Measurements from ENCODE around the gene GPR15.

GPR15 gene

DNA sequence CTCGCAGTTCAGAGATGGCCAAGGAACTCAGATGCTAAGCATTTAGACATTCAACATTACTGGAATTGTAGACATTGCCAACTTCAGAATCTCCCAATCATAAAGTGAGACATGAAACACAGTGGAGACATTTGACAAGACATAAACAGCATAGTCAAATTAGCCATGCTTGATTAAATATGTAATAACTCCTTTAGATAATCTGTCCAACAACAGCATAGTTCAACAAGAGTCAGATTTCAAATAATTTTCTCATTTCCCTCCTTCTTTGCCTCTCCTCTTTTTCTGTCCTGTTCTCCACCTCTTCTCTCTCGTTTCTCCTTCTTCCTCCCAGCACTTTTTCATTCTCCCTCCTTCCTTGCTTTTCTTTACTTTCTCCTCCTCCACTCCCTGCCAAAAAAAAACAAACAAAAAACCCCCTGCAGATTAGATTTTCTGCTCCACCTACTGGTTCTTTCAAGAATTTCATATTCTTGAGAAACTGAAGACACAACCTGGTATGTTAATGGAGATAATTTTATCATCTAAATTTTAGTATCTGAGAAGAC, 41.5 kb downstream of the GPR15 start:
- peak; percentile 70 for DNase-seq (ENCODE audit: low read depth)
- TF ChIP-seq, protein P1, sequence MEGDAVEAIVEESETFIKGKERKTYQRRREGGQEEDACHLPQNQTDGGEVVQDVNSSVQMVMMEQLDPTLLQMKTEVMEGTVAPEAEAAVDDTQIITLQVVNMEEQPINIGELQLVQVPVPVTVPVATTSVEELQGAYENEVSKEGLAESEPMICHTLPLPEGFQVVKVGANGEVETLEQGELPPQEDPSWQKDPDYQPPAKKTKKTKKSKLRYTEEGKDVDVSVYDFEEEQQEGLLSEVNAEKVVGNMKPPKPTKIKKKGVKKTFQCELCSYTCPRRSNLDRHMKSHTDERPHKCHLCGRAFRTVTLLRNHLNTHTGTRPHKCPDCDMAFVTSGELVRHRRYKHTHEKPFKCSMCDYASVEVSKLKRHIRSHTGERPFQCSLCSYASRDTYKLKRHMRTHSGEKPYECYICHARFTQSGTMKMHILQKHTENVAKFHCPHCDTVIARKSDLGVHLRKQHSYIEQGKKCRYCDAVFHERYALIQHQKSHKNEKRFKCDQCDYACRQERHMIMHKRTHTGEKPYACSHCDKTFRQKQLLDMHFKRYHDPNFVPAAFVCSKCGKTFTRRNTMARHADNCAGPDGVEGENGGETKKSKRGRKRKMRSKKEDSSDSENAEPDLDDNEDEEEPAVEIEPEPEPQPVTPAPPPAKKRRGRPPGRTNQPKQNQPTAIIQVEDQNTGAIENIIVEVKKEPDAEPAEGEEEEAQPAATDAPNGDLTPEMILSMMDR (IDR thresholded peaks at IDR 0.05; ENCODE audit: insufficient read depth, low read depth, low read length, missing control alignments): peak; percentile 36

DNA sequence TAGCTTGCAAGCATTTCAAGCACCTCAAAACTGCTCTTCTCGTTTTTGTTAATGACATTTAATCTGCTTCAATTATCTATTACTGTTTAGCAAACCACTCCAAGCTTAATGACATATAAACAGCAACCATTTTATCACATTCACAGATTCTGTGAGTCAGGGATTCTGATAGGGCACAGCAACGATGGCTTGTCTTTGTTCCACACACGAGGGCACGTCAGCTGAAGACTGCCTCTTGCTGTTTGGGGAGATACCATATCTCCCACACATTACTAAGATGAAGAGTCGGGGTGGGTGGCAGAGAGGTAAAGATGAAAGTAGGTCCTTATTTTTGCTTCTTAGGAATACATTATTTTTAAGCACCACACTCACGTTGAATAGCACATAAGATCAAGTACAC, 42.4 kb downstream of the GPR15 start:
- no peak overlapping the region for H3K4me3 ChIP-seq (ENCODE audit: low read depth, low read length)
- TF ChIP-seq, protein P1 (IDR thresholded peaks at IDR 0.05; ENCODE audit: insufficient read depth, low read depth, low read length, missing control alignments): no peak
- DNase-seq (ENCODE audit: low read depth): no peak

More for the DNA sequence above, 41.5 kb downstream of the GPR15 start:
- peak overlapping the region; percentile 56 for H3K4me3 ChIP-seq (ENCODE audit: low read depth, low read length)

DNA sequence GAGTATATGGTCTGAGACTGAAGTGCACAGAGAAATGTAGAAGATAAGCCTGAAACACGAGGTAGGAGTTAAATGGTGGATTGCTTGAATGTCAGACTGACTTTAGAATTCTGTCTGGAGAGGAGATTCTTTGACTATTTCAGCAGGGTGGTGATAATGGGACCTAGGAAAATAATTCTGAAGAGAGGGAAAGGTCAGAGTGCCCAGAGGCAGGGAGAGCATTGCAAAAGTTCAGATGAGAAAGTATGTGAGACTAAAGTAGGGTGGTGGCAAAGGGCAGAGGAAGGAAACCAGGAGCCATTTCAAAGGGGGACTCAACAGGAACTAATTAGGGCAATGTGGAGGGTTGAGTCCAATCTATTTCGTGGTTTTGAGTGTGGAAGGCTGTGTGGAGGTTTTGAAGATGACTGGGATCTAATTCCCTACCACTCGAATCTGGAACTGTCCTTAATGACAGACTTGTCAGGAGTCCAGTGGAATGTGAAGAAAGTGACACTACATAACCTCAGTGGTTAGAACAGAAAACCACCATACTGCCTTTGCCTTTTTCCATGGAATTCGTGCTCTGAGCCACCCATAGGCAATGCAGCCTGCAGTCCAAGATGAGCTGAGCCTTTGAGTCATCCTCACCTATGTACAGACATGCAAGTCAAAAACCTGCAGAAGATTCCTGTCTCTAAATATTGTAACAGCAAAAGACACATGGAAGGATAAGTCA, 45.6 kb downstream of the GPR15 start:
- TF ChIP-seq, protein P1 (IDR thresholded peaks at IDR 0.05; ENCODE audit: insufficient read depth, low read depth, low read length, missing control alignments): no peak
- no peak overlapping the region for H3K4me3 ChIP-seq (ENCODE audit: low read depth, low read length)
- no peak for DNase-seq (ENCODE audit: low read depth)

DNA sequence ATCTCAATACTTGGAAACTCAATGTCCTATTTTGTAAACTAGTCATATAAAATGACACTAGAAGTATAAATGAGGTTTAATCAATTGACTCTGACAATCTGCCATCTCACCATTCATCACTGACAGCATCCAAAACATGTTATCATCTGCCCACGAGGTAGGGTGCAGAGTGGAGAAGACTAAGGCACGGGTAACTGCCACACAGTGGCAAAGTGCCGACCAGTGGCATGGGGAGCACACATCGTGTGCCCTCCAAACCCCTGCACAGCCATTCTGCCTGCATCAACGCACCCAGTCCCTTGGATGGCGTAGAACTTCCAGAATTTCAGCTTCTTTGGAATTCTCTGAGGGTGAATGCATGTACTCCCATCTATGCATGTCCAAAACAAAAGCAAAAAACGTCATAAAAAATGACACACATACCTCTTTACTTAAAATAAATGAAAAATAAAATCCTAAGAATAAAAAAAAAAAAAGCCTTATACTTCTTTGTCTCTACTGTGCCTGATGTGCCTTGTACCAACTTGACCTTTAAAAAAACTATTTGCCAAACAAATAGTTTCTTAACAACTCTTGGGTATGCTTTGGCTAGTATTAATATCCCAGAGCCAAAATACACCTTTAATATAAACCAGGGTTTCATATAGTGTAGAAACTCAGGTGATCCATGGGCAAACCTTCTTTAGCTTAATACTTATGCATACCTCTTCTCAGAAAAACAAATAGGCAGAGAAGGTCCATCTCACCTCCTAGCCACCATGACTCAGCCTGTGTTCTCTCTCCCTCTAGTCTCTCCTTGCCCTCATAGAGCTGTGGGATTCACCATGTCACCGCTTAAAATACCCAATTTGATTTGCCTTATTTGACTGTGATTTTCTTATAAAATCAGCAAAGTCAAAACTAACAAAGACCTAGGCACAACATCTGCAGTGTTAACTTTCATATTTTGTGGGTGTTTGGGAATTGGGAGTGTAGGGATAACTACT, 48.9 kb downstream of the GPR15 start:
- DNase-seq (ENCODE audit: low read depth): no peak

DNA sequence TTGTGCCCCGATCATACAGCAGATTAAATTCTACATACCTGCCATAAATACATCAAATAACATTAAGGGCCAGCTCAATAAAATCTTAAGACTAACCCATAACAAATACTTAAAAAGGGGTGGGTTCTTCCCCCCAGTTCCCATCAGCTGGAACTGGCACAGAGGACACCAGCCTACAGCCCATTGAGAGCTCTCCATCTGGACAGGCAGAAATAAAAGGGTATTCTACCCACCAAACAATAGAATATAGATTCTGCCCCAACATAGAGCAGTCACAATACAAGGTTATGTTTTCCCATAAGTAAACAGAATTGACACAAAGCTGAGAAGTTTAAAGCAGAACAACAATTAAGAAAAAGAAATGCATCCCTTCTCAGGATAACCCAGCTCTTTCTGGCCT, 49.7 kb downstream of the GPR15 start:
- TF ChIP-seq, protein P1 (IDR thresholded peaks at IDR 0.05; ENCODE audit: insufficient read depth, low read depth, low read length, missing control alignments): no peak
- DNase-seq (ENCODE audit: low read depth): no peak
- H3K4me3 ChIP-seq (ENCODE audit: low read depth, low read length): no peak overlapping the region

More for the DNA sequence above, 48.9 kb downstream of the GPR15 start:
- H3K4me3 ChIP-seq (ENCODE audit: low read depth, low read length): no peak overlapping the region
- TF ChIP-seq, protein P1 (IDR thresholded peaks at IDR 0.05; ENCODE audit: insufficient read depth, low read depth, low read length, missing control alignments): no peak

DNA sequence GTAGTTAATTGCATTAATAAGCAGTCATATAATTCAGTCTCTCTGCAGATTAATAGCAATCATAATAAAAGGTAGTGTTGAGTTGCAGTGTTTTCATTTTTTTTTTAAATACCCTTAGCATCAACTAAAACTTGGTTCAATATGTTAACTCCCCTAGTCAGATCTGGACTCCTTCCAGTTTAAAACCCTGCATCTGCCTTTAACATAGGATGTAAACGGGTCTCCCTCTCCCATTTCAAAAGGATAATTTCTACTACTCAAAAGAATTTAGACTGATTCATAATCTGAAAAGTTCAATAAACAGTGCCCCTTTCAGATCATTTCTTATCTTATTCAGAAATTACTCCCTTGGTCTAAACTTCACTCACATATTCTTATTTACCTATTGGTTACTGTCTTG, 50.3 kb downstream of the GPR15 start:
- DNase-seq (ENCODE audit: low read depth): no peak
- TF ChIP-seq, protein P1 (IDR thresholded peaks at IDR 0.05; ENCODE audit: insufficient read depth, low read depth, low read length, missing control alignments): no peak
- H3K4me3 ChIP-seq (ENCODE audit: low read depth, low read length): no peak overlapping the region

Data from GM12865 (cell line).